MCF 10A (cell line): ENCODE results near the gene ATF5. TPM values are rescaled to one million over a fixed set of nuclear protein-coding genes. Genes with fewer than 3 reads are reported as not detected.
"Not testable (repeated sequence)": the region's sequence is repeated elsewhere in the genome, so short reads cannot be mapped to it uniquely, and the experiment has no call there.

Experiments
- BruUV-seq: library from RNA; stranded (reverse); fragments of 400-500 nt; replicated peaks from 2 replicates; lab custom pipeline; 2021; lab: Mats Ljungman, UMichigan
- CTCF ChIA-PET: fragments of 300-600 bp; sonication (Branson Sonifier 250); formaldehyde crosslinking; extraction: SDS; loops from one replicate; lab custom pipeline; 2021; ENCODE audit warnings: antibody characterized with exemption, inconsistent platforms; lab: Yijun Ruan, JAX
- POLR2A ChIA-PET: fragments of 300-600, 350-650 bp; sonication (Branson Sonifier 250); formaldehyde crosslinking; extraction: SDS; loops from one replicate; lab custom pipeline; 2020; ENCODE audit warnings: antibody characterized with exemption, inconsistent platforms; lab: Yijun Ruan, JAX
- DNase-seq: peaks from one replicate; pipeline ENCODE4 v3.0.0-alpha.2; 2018; ENCODE audit not compliant: unreplicated experiment
- H3K27ac Mint-ChIP-seq: one replicate; pipeline ENCODE4 v1.8.0; 2022; ENCODE audit warnings: mild to moderate bottlenecking, low read depth, mixed read lengths; ENCODE audit not compliant: unreplicated experiment
- H3K27me3 Mint-ChIP-seq: one replicate; pipeline ENCODE4 v1.8.0; 2022; ENCODE audit warnings: mixed read lengths; ENCODE audit not compliant: insufficient read depth, unreplicated experiment
- H3K36me3 Mint-ChIP-seq: one replicate; pipeline ENCODE4 v1.8.0; 2022; ENCODE audit warnings: mild to moderate bottlenecking, moderate library complexity, mixed read lengths; ENCODE audit not compliant: insufficient read depth, unreplicated experiment
- H3K4me1 Mint-ChIP-seq: one replicate; pipeline ENCODE4 v1.8.0; 2022; ENCODE audit warnings: mixed read lengths; ENCODE audit not compliant: insufficient read depth, unreplicated experiment
- H3K4me3 Mint-ChIP-seq: one replicate; pipeline ENCODE4 v1.8.0; 2022; ENCODE audit warnings: mild to moderate bottlenecking, moderate library complexity, mixed read lengths; ENCODE audit not compliant: unreplicated experiment
- H3K9me3 Mint-ChIP-seq: one replicate; pipeline ENCODE4 v1.8.0; 2022; ENCODE audit warnings: mixed read lengths; ENCODE audit not compliant: unreplicated experiment
- CTCF ChIP-seq: fragments of 200-600 bp; IDR thresholded peaks from one replicate; pipeline ENCODE4 v1.8.0; 2022; ENCODE audit warnings: antibody characterized with exemption, mild to moderate bottlenecking; ENCODE audit not compliant: unreplicated experiment
- intact Hi-C: fragments of 100-400 bp; cut with micrococcal nuclease; formaldehyde crosslinking; loops from 2 replicates; pipeline ENCODE4 v1.14.1; 2022
- total RNA-seq: library from RNA; stranded (reverse); gene quantifications from 2 replicates; pipeline ENCODE4 v1.2.3, GENCODE V29; 2022

The ATF5 gene
- total RNA-seq, 1 experiment from 2014 or later, result 23.7 TPM

GRCh38 chr19:49938662-49939061 lies 9.7 kb downstream of the ATF5 start:
- Mint-ChIP-seq H3K27me3 (peaks cover 15% of the 10 kb centered on the region), H3K4me3 (no peak overlapping the region), H3K27ac (no peak overlapping the region), H3K36me3 (peaks cover 4% of the 10 kb centered on the region), H3K4me1 (no peaks in the 10 kb centered on the region), H3K9me3 (no peaks in the 10 kb centered on the region)
- no TSS peak for BruUV-seq
- DNase-seq, result no peak
- POLR2A ChIA-PET, result no interaction called here
- no peak for TF ChIP-seq CTCF
- intact Hi-C loops, result no loop called here
- CTCF ChIA-PET, result interaction anchor here (0.7 to 4.4 kb wide), 7 partner anchors 9 to 855 kb away, joined by 3 to 52 read pairs (median 4); partner anchors contain the start of gene NUP62

- H3K4me3 Mint-ChIP-seq, result no peak overlapping the region
- no peak for TF ChIP-seq CTCF
- H3K27me3 Mint-ChIP-seq, result peaks cover 20% of the 10 kb centered on the region
- no peaks in the 10 kb centered on the region for H3K4me1 Mint-ChIP-seq
- H3K27ac Mint-ChIP-seq, result no peak overlapping the region
- no peaks in the 10 kb centered on the region for H3K9me3 Mint-ChIP-seq
- H3K36me3 Mint-ChIP-seq, result no peaks in the 10 kb centered on the region
- DNase-seq, result no peak
- intact Hi-C loops, result no loop called here
- ChIA-PET CTCF (interaction anchor here (0.6 to 4.4 kb wide), 6 partner anchors 40 to 206 kb away, joined by 3 to 52 read pairs (median 4); no protein-coding TSS in a partner anchor), POLR2A (interaction anchor here (0.5 to 0.6 kb wide), 2 partner anchors 36 to 222 kb away, joined by 3 read pairs; no protein-coding TSS in a partner anchor)
- no TSS peak for BruUV-seq
Observed at GRCh38 chr19:49939721-49940481, 10.9 kb downstream of the ATF5 start.

- ChIA-PET CTCF (interaction anchor here (1.5 kb wide), 1 partner anchor 195 kb away, joined by 5 read pairs; no protein-coding TSS in a partner anchor), POLR2A (no interaction called here)
- no peaks in the 10 kb centered on the region for H3K4me1 Mint-ChIP-seq
- BruUV-seq, result no TSS peak
- no peak for TF ChIP-seq CTCF
- no peaks in the 10 kb centered on the region for H3K36me3 Mint-ChIP-seq
- H3K4me3 Mint-ChIP-seq, result no peak overlapping the region
- H3K27ac Mint-ChIP-seq, result no peak overlapping the region
- no peaks in the 10 kb centered on the region for H3K9me3 Mint-ChIP-seq
- intact Hi-C loops, result no loop called here
- DNase-seq, result no peak
- H3K27me3 Mint-ChIP-seq, result peaks cover 20% of the 10 kb centered on the region
Observed at GRCh38 chr19:49940482-49940791, 11.4 kb downstream of the ATF5 start.

GRCh38 chr19:49944567-49944966 lies 15.6 kb downstream of the ATF5 start:
- H3K36me3 Mint-ChIP-seq, H3K4me1 Mint-ChIP-seq, H3K27ac Mint-ChIP-seq, H3K4me3 Mint-ChIP-seq, BruUV-seq, H3K9me3 Mint-ChIP-seq, DNase-seq, CTCF ChIA-PET, intact Hi-C loops, POLR2A ChIA-PET: not testable (repeated sequence)
- H3K27me3 Mint-ChIP-seq, result peaks cover 20% of the 10 kb centered on the region
